GM12864 (cell line): ENCODE data around the gene LSS.
"Not testable (repeated sequence)": the region's sequence is repeated elsewhere in the genome, so short reads cannot be mapped to it uniquely, and the experiment has no call there.

Source experiments
- DNase-seq: peaks from one replicate; pipeline ENCODE4 v3.0.0-alpha.2; 2011; ENCODE audit warnings: low read depth
- H3K4me3 ChIP-seq: 2 replicates; pipeline ENCODE4 v1.5.1; 2011; ENCODE audit warnings: mild to moderate bottlenecking, low read depth, low read length, control low read depth
- CTCF ChIP-seq: IDR thresholded peaks from 2 replicates; pipeline ENCODE4 v1.5.1; 2011; ENCODE audit warnings: low read depth, mild to moderate bottlenecking, moderate library complexity, low read length, control low read depth, inconsistent platforms; ENCODE audit errors: missing control alignments

The LSS gene

GRCh38 chr21:46171996-46172862 lies 56.3 kb downstream of the LSS start:
- H3K4me3 ChIP-seq: no peak overlapping the region
- no peak for DNase-seq
- TF ChIP-seq CTCF: no peak

GRCh38 chr21:46171585-46171984 lies 57.0 kb downstream of the LSS start:
- no peak for TF ChIP-seq CTCF
- no peak for DNase-seq

GRCh38 chr21:46170436-46171193 lies 58.0 kb downstream of the LSS start:
- not testable (repeated sequence) for H3K4me3 ChIP-seq, DNase-seq

More at GRCh38 chr21:46171585-46171984, 57.0 kb downstream of the LSS start:
- no peak overlapping the region for H3K4me3 ChIP-seq

DNA sequence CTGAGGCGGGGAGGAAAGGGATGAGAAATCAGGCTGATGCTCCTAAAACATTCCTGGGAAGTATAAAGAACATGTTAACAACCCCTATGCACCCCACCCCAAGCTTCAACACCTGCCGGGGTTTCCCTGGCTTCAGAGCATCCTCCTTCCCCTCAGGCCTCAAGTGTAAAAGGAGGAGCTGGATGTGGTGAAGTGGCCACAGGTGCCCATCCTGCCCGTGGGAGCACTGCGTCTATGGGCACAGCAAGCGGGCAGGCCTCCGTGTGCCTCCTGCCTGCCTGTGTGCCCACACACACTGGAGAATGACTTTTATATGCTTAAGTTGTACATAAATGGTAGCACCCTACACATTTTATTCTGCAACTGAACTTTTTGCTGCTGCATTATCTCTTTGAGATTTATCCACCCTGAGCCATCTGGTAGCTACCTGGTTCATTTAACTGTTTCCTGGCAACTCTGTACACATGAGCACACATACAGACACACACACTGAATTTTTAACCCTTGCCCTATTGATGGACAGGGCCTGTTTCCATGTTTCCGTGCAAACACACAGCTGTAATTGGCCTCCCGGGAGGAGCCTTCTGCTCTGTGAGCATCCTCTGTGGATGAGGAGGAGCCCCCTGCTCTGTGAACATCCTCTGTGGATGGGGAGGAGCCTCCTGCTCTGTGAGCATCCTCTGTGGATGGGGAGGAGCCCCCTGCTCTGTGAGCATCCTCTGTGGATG lies 59.8 kb downstream of the LSS start:
- TF ChIP-seq CTCF: no peak
- no peak overlapping the region for H3K4me3 ChIP-seq
- DNase-seq: no peak

DNA sequence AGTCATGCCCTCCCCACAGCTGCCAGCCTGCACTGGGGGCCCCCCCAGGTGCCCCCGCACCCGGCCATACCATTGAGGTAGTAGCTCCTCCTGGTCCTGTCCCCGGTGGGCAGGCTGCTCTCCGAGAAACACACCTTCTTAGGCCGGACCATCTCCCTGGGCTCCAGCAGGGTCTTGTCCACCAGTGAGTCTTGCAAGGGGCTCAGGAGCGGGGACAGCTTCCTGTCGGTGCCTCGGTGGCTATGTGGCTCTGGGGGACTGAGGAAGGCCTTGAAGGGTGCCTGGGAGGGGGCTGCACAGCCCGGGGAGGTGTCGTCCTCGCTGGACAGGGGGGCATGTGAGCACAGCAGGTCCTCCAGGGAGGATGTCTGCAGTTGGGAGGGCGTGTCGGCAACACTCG lies 60.3 kb downstream of the LSS start:
- no peak for DNase-seq
- no peak overlapping the region for H3K4me3 ChIP-seq
- TF ChIP-seq CTCF: no peak

GRCh38 chr21:46165098-46165497 lies 63.5 kb downstream of the LSS start:
- TF ChIP-seq CTCF: no peak
- no peak for DNase-seq
- H3K4me3 ChIP-seq: no peak overlapping the region

DNA sequence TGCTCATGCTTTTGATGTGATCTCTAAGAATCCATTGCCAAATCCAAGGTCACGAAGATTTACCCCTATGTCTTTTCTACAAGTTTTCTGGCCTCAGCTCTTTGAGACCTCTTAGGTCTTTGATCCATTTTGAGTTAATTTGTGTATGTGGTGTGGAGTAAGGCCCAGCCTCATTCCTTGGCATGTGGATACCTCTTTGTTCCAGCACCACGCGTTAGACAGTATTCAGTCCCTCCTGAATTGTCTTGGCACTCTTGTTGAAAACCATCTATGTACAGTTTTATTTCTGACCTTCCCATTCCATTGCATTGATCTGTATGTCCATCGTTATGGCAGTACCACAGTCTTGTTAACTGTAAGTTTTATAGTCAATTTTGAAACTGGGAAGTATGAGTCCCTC lies 65.2 kb downstream of the LSS start:
- no peak for DNase-seq
- TF ChIP-seq CTCF: no peak
- no peak overlapping the region for H3K4me3 ChIP-seq
